Ovary (tissue), 3 donors: ENCODE data around the gene AUTS2.

Experiments
- CTCF ChIP-seq, 3 donors: fragments of 450-650 bp in 2 of 3; fragments of 200-600 bp in 1 of 3; IDR thresholded peaks; one replicate each; pipeline versions ENCODE4 v1.5.1 to v1.8.0; 2016 to 2022; ENCODE audit warnings: antibody characterized with exemption in 3 of 3, mild to moderate bottlenecking in 1 of 3
- EP300 ChIP-seq: sonication (generic); formaldehyde crosslinking; IDR thresholded peaks from one replicate; pipeline ENCODE4 v1.6.1; 2017; ENCODE audit warnings: antibody characterized with exemption
- donor health status: DM: no; HTN: no; CAD: no.

DNA sequence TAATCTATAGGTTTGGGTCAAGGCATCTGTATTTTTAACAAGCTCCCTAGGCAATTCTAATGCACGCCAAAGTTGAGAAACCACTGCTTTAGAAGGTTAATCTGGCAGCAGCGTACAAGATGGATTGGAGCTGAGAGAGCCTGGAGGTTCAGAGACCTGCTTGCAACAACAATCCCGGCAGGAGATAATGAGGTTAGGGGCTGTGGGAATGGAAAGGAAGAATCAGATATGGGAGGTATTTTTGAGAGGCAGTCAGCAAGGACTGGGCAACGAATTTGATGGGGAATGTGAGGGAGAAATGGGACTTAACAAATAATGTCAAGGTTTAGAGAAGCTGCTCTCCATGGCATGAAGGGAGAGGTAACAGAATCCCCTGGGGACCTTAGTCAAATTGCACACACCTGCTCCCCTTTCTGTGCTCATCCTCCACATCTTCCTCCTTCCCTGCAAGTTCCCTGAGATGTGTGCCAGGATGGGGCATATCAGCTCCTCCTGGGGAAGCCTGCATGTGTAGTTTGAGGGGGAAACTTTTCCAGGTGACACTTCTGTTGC lies 802.6 kb downstream of the AUTS2 start:
- TF ChIP-seq CTCF (IDR thresholded peaks at IDR 0.05) (no peak), EP300 (no peak)
